GM12878 (cell line): ENCODE data around the gene TCF12. TPM values are rescaled to one million over a fixed set of nuclear protein-coding genes. Genes with fewer than 3 reads are reported as not detected.

Experiments
- ATAC-seq: fragments of 200-7000 bp; cut with Tn5 transposase; 3 replicates; pipeline ENCODE4 v1.9.1; 2020; ENCODE audit warnings: mild to moderate bottlenecking, moderate library complexity
- BruUV-seq: library from RNA; stranded (reverse); fragments of 400-500 nt; replicated peaks from 2 replicates; lab custom pipeline; 2021; lab: Mats Ljungman, UMichigan
- CTCF ChIA-PET: fragments of 300-600 bp; sonication (Branson Sonifier 250); formaldehyde crosslinking; extraction: SDS; loops from one replicate; lab custom pipeline; 2021; ENCODE audit warnings: inconsistent platforms; lab: Yijun Ruan, JAX
- POLR2A ChIA-PET: fragments of 350-600 bp; formaldehyde crosslinking; extraction: SDS; loops from one replicate; lab custom pipeline; 2021; ENCODE audit warnings: inconsistent platforms; lab: Charles Lee
- RAD21 ChIA-PET: fragments of 300-600 bp; sonication (Branson Sonifier 250); formaldehyde crosslinking; loops from one replicate; lab custom pipeline; 2023; ENCODE audit warnings: antibody characterized with exemption; ENCODE audit not compliant: unreplicated experiment; lab: Charles Lee
- SMC1A ChIA-PET: fragments of 300-600 bp; sonication (Branson Sonifier 250); formaldehyde crosslinking; loops from one replicate; lab custom pipeline; 2023; ENCODE audit not compliant: unreplicated experiment, uncharacterized antibody; lab: Charles Lee
- DNase-seq: peaks from one replicate; pipeline ENCODE4 v3.0.0-alpha.2; 2011; ENCODE audit warnings: low read depth, low spot score
- FAIRE-seq: peaks from 3 replicates; lab custom pipeline; 2011; peaks lifted over from hg19 to GRCh38; lab: Jason Lieb, UNC
- H2AFZ ChIP-seq: 2 replicates; pipeline ENCODE4 v1.6.0; 2011; ENCODE audit warnings: low read depth, low read length, control low read depth; ENCODE audit not compliant: control insufficient read depth
- H3K27ac ChIP-seq: 2 replicates; pipeline ENCODE4 v1.5.1; 2011; ENCODE audit warnings: control low read depth; ENCODE audit not compliant: control insufficient read depth, insufficient read depth
- H3K27me3 ChIP-seq, 2 experiments: replicated peaks in 1 of 2; 2 replicates each; pipeline versions ENCODE4 v1.6.0 to v1.6.1; 2011; ENCODE audit warnings: low read length in 1 of 2; ENCODE audit not compliant: control insufficient read depth in 2 of 2, insufficient read depth in 2 of 2
- H3K36me3 ChIP-seq, 2 experiments: 2 replicates each; pipeline ENCODE4 v1.5.1; 2011; ENCODE audit warnings: low read length in 1 of 2; ENCODE audit not compliant: control insufficient read depth in 2 of 2, insufficient read depth in 2 of 2
- H3K4me1 ChIP-seq: 2 replicates; pipeline ENCODE4 v1.6.1; 2011; ENCODE audit warnings: mild to moderate bottlenecking, low read length, moderate library complexity, mixed read lengths; ENCODE audit not compliant: control insufficient read depth, insufficient read depth
- H3K4me2 ChIP-seq: 2 replicates; pipeline ENCODE4 v1.6.0; 2011; ENCODE audit warnings: control low read depth; ENCODE audit not compliant: control insufficient read depth, insufficient read depth
- H3K4me3 ChIP-seq: fragments of 200-600 bp; sonication (generic); 2 replicates; pipeline ENCODE4 v1.5.1; 2016
- H3K79me2 ChIP-seq: 2 replicates; pipeline ENCODE4 v1.6.0; 2011; ENCODE audit warnings: low read length; ENCODE audit not compliant: control insufficient read depth, insufficient read depth
- H3K9ac ChIP-seq: 2 replicates; pipeline ENCODE4 v1.8.0; 2011; ENCODE audit warnings: low read length, control low read depth, mixed read lengths; ENCODE audit not compliant: control insufficient read depth, insufficient read depth
- H3K9me3 ChIP-seq: replicated peaks from 3 replicates; pipeline ENCODE4 v1.5.1; 2011; ENCODE audit warnings: mild to moderate bottlenecking, low read length; ENCODE audit not compliant: control insufficient read depth, insufficient read depth
- H4K20me1 ChIP-seq: 2 replicates; pipeline ENCODE4 v1.6.0; 2011; ENCODE audit not compliant: control insufficient read depth, insufficient read depth
- BMI1 ChIP-seq: fragments of 450-650 bp; IDR thresholded peaks from 2 replicates; pipeline ENCODE4 v1.6.1; 2016; ENCODE audit warnings: mild to moderate bottlenecking, moderate library complexity, borderline replicate concordance
- E2F8 ChIP-seq: fragments of 450-650 bp; IDR thresholded peaks from 2 replicates; pipeline ENCODE4 v1.6.1; 2018; ENCODE audit warnings: mild to moderate bottlenecking, low read depth, moderate library complexity; ENCODE audit not compliant: partially characterized antibody
- EZH2 ChIP-seq: IDR thresholded peaks from 2 replicates; pipeline ENCODE4 v1.6.1; 2012; ENCODE audit warnings: low read depth, mild to moderate bottlenecking, control low read depth, inconsistent platforms, low read length, borderline replicate concordance; ENCODE audit not compliant: control insufficient read depth
- HDAC6 ChIP-seq: fragments of 200-600 bp; sonication (generic); IDR thresholded peaks from one replicate; pipeline ENCODE4 v1.8.0; 2017; ENCODE audit warnings: antibody characterized with exemption; ENCODE audit not compliant: unreplicated experiment
- MYB ChIP-seq: fragments of 150-350 bp; IDR thresholded peaks from 2 replicates; pipeline ENCODE4 v1.6.1; 2014; ENCODE audit warnings: mild to moderate bottlenecking, low read depth, low read length, borderline replicate concordance
- MYC ChIP-seq: IDR thresholded peaks from 2 replicates; pipeline ENCODE4 v1.6.1; 2011; ENCODE audit warnings: mild to moderate bottlenecking, low read length, moderate library complexity, inconsistent platforms; ENCODE audit not compliant: insufficient read depth, insufficient replicate concordance, insufficient read length, severe bottlenecking
- WGBS: methylation state at CpG from one replicate; pipeline ENCODE4 v1.1.6; 2016; ENCODE audit warnings: low lambda C conversion rate; ENCODE audit not compliant: insufficient replicate concordance, insufficient coverage; ENCODE audit errors: missing lambda C conversion rate; 5-methylcytosine and 5-hydroxymethylcytosine counted together
- in situ Hi-C: fragments of 300-500 bp; cut with MboI; formaldehyde crosslinking; loops from 9 replicates; pipeline ENCODE4 v1.14.3; 2018; ENCODE audit warnings: mixed read lengths
- intact Hi-C: fragments of 100-400 bp; cut with micrococcal nuclease; formaldehyde crosslinking; loops from one replicate; pipeline ENCODE4 v1.14.2; 2022; ENCODE audit not compliant: unreplicated experiment
- polyA plus RNA-seq, 11 experiments: library from polyadenylated mRNA; depleted of rRNA in 4 of 11; unstranded in 6 of 11; stranded (reverse) in 5 of 11; fragments of >200 nt; fragmentation: Nextera tagmentation in 4 of 11; fragmentation: Illumina TruSeq in 1 of 11; extraction: Ambion mirVana in 4 of 11; extraction: Trizol in 1 of 11; gene quantifications; 1 replicate in 1 of 11; 2 replicates in 10 of 11; pipeline versions ENCODE4 v1.2.1 to v1.2.3, GENCODE V29; 2011 to 2016; ENCODE audit warnings: inconsistent platforms in 2 of 11, missing spikeins in 2 of 11, low read depth in 1 of 11
- total RNA-seq, 4 experiments: library from RNA; depleted of rRNA in 3 of 4; stranded (reverse); fragments of >200 nt in 3 of 4; fragmentation: Illumina TruSeq in 1 of 4; extraction: Trizol in 1 of 4; gene quantifications; 2 replicates each; pipeline versions ENCODE4 v1.2.1 to v1.2.3, GENCODE V29; 2013 to 2021

TCF12 gene
- total and polyA plus RNA-seq, 10 of the 15 experiments (the other 5 are each of a cell fraction or from before 2014, with no cell fraction given) = 8.2 to 70.9 (median 49.5) TPM

GRCh38 chr15:57114070-57114469 is 195.6 kb downstream of the TCF12 start:
- peaks cover 8% of the 10 kb centered on the region for H3K4me1 ChIP-seq
- ChIA-PET CTCF (interaction anchor here (0.9 to 1.6 kb wide), 5 partner anchors 8 to 99 kb away, joined by 3 to 5 read pairs (median 3); no protein-coding TSS in a partner anchor), POLR2A (interaction anchor here (0.6 kb wide), 1 partner anchor 14 kb away, joined by 4 read pairs; no protein-coding TSS in a partner anchor), RAD21 (interaction anchor here (0.9 to 1.2 kb wide), 3 partner anchors 11 to 196 kb away, joined by 3 to 6 read pairs (median 3); no protein-coding TSS in a partner anchor), SMC1A (interaction anchor here (0.8 to 5.2 kb wide), 5 partner anchors 9 to 34 kb away, joined by 3 to 43 read pairs (median 5); no protein-coding TSS in a partner anchor)
- FAIRE-seq = no peak
- no peak overlapping the region for H3K9ac ChIP-seq
- no peaks in the 10 kb centered on the region for H3K27me3 ChIP-seq
- no peak for TF ChIP-seq MYC
- no peak for TF ChIP-seq MYB
- TF ChIP-seq BMI1 = no peak
- no peak for TF ChIP-seq HDAC6
- TF ChIP-seq EZH2 = no peak
- no peak for TF ChIP-seq E2F8
- H3K9me3 ChIP-seq = no peaks in the 10 kb centered on the region
- H3K27ac ChIP-seq = no peak overlapping the region
- no peaks in the 10 kb centered on the region; a peak in 1 of 4 replicates for H3K36me3 ChIP-seq
- in situ Hi-C loops = no loop called here
- DNase-seq = no peak
- no TSS peak for BruUV-seq
- H3K79me2 ChIP-seq = peaks cover 2% of the 10 kb centered on the region; the same call in 1 of the 2 replicates
- H3K4me3 ChIP-seq = no peak overlapping the region
- intact Hi-C loops = no loop called here
- no peak overlapping the region for H2AFZ ChIP-seq
- H3K4me2 ChIP-seq = no peak overlapping the region
- WGBS = 100% methylated on average over 3 of the region's 3 CpGs
- peak; percentile 12; the same call in 1 of the 3 replicates for ATAC-seq
- no peaks in the 10 kb centered on the region for H4K20me1 ChIP-seq
